ENCODE measurements around the gene KCNIP4.

DNA sequence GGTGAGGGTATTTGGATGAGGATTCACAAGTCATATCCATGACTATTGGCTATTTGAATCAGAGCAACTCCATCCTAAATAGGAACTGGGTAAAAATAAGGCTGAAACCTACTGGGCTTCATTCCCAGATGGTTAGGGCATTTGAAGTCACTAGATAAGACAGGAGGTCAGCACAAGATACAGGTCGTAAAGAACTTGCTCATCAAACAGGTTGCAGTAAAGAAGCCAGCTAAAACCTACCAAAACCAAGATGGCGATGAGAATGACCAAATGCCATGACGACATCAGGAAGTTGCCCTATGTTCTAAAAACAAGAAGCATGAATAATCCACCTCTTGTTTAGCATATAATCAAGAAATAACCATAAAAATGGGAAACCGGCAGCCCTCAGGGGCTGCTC is 1023.4 kb downstream of the KCNIP4 start:
- TF ChIP-seq, protein P1, sequence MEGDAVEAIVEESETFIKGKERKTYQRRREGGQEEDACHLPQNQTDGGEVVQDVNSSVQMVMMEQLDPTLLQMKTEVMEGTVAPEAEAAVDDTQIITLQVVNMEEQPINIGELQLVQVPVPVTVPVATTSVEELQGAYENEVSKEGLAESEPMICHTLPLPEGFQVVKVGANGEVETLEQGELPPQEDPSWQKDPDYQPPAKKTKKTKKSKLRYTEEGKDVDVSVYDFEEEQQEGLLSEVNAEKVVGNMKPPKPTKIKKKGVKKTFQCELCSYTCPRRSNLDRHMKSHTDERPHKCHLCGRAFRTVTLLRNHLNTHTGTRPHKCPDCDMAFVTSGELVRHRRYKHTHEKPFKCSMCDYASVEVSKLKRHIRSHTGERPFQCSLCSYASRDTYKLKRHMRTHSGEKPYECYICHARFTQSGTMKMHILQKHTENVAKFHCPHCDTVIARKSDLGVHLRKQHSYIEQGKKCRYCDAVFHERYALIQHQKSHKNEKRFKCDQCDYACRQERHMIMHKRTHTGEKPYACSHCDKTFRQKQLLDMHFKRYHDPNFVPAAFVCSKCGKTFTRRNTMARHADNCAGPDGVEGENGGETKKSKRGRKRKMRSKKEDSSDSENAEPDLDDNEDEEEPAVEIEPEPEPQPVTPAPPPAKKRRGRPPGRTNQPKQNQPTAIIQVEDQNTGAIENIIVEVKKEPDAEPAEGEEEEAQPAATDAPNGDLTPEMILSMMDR (IDR thresholded peaks at IDR 0.05) = no peak
- TF ChIP-seq EZH2 (IDR thresholded peaks at IDR 0.05; ENCODE audit: borderline replicate concordance, insufficient read depth, low read depth, low read length, poor library complexity, severe bottlenecking) = no peak
